ENCODE results near the gene TMA7B.
"Not testable (repeated sequence)": the region's sequence is repeated elsewhere in the genome, so short reads cannot be mapped to it uniquely, and the experiment has no call there.

Gene TMA7B

GRCh38 chr22:39984746-39985145 is 24.5 kb downstream of the TMA7B start:
- no peak for DNase-seq (ENCODE audit: low read depth)

GRCh38 chr22:39985383-39986035 is 25.3 kb downstream of the TMA7B start:
- no peak for DNase-seq (ENCODE audit: low read depth)

GRCh38 chr22:39988386-39989114 is 28.4 kb downstream of the TMA7B start:
- no peak for DNase-seq (ENCODE audit: low read depth)

GRCh38 chr22:39989633-39990032 is 29.4 kb downstream of the TMA7B start:
- no peak for DNase-seq (ENCODE audit: low read depth)

- DNase-seq (ENCODE audit: low read depth) = no peak
Measured at GRCh38 chr22:39990686-39991085, 30.5 kb downstream of the TMA7B start.

- no peak for DNase-seq (ENCODE audit: low read depth)
Measured at GRCh38 chr22:39991159-39991860, 31.1 kb downstream of the TMA7B start.

GRCh38 chr22:39992088-39992826 is 32.1 kb downstream of the TMA7B start:
- DNase-seq (ENCODE audit: low read depth) = no peak

GRCh38 chr22:39992894-39993293 is 32.7 kb downstream of the TMA7B start:
- DNase-seq (ENCODE audit: low read depth) = not testable (repeated sequence)

GRCh38 chr22:39994041-39994565 is 33.9 kb downstream of the TMA7B start:
- DNase-seq (ENCODE audit: low read depth) = peak; percentile 16

- DNase-seq (ENCODE audit: low read depth) = peak; percentile 4
Measured at GRCh38 chr22:39994566-39995392, 34.6 kb downstream of the TMA7B start, which contains the start of gene FAM83F. FAM83F (plus strand) TSS chr22:39994954; CDS start chr22:39995043, 89 bp downstream.

- DNase-seq (ENCODE audit: low read depth) = no peak
Measured at GRCh38 chr22:39995393-39996252, 35.4 kb downstream of the TMA7B start.

GRCh38 chr22:39996732-39997131 is 36.5 kb downstream of the TMA7B start:
- no peak for DNase-seq (ENCODE audit: low read depth)

GRCh38 chr22:39997421-39997820 is 37.2 kb downstream of the TMA7B start:
- no peak for DNase-seq (ENCODE audit: low read depth)

GRCh38 chr22:39997939-39998726 is 37.9 kb downstream of the TMA7B start:
- no peak for DNase-seq (ENCODE audit: low read depth)

- no peak for DNase-seq (ENCODE audit: low read depth)
Measured at GRCh38 chr22:39999144-39999757, 39.1 kb downstream of the TMA7B start.

GRCh38 chr22:40000171-40000570 is 40.0 kb downstream of the TMA7B start:
- no peak for DNase-seq (ENCODE audit: low read depth)

- no peak for DNase-seq (ENCODE audit: low read depth)
Measured at GRCh38 chr22:40001106-40001505, 40.9 kb downstream of the TMA7B start.

- DNase-seq (ENCODE audit: low read depth) = no peak
Measured at GRCh38 chr22:40001800-40002577, 41.8 kb downstream of the TMA7B start.

All from activated T-cell treated with anti-CD3 and anti-CD28 coated beads for 24 hours (primary cell).